WTC11 (cell line): ENCODE measurements around the gene RTBDN. TPM values are rescaled to one million over a fixed set of nuclear protein-coding genes. Genes with fewer than 3 reads are reported as not detected.

Experiments
- AR ChIP-seq: fragments of 250-450 bp; sonication (Bioruptor Pico); IDR thresholded peaks from 2 replicates; pipeline ENCODE4 v1.9.0; 2021; ENCODE audit warnings: mild to moderate bottlenecking
- ARID4B ChIP-seq: sonication (generic); formaldehyde crosslinking; IDR thresholded peaks from 2 replicates; pipeline ENCODE4 v1.8.0; 2023; ENCODE audit warnings: missing genetic modification reagents, mild to moderate bottlenecking, borderline replicate concordance
- ATF1 ChIP-seq: sonication (generic); formaldehyde crosslinking; IDR thresholded peaks from 2 replicates; pipeline ENCODE4 v1.8.1; 2023; ENCODE audit warnings: mild to moderate bottlenecking, moderate library complexity, missing genetic modification reagents
- CTCF ChIP-seq: fragments of 200-600 bp; IDR thresholded peaks from 2 replicates; pipeline ENCODE4 v1.8.0; 2022; ENCODE audit warnings: antibody characterized with exemption
- E2F4 ChIP-seq: sonication (generic); formaldehyde crosslinking; IDR thresholded peaks from 2 replicates; pipeline ENCODE4 v1.8.1; 2022; ENCODE audit warnings: low read depth, mild to moderate bottlenecking, moderate library complexity, missing genetic modification reagents, borderline replicate concordance
- ELF4 ChIP-seq: sonication (generic); formaldehyde crosslinking; IDR thresholded peaks from 2 replicates; pipeline ENCODE4 v1.8.1; 2022; ENCODE audit warnings: low read depth, mild to moderate bottlenecking, moderate library complexity, missing genetic modification reagents
- FOXJ3 ChIP-seq: sonication (generic); formaldehyde crosslinking; IDR thresholded peaks from 2 replicates; pipeline ENCODE4 v1.9.0; 2021; ENCODE audit warnings: missing genetic modification reagents, mild to moderate bottlenecking, borderline replicate concordance
- FOXK1 ChIP-seq: sonication (generic); formaldehyde crosslinking; IDR thresholded peaks from 2 replicates; pipeline ENCODE4 v1.8.0; 2022; ENCODE audit warnings: mild to moderate bottlenecking, moderate library complexity, missing genetic modification reagents
- HMGA2 ChIP-seq: fragments of 250-450 bp; sonication (Bioruptor Pico); IDR thresholded peaks from 2 replicates; pipeline ENCODE4 v1.4.0; 2021; ENCODE audit warnings: mild to moderate bottlenecking, moderate library complexity
- NR1H2 ChIP-seq: sonication (generic); formaldehyde crosslinking; IDR thresholded peaks from 2 replicates; pipeline ENCODE4 v1.9.0; 2021; ENCODE audit warnings: mild to moderate bottlenecking, moderate library complexity, missing genetic modification reagents
- PRDM15 ChIP-seq: sonication (generic); formaldehyde crosslinking; IDR thresholded peaks from 2 replicates; pipeline ENCODE4 v1.8.0; 2022; ENCODE audit warnings: missing genetic modification reagents
- PRRX2 ChIP-seq: fragments of 250-450 bp; sonication (Bioruptor Pico); IDR thresholded peaks from 2 replicates; pipeline ENCODE4 v1.8.0; 2021; ENCODE audit warnings: mild to moderate bottlenecking
- SOX15 ChIP-seq: fragments of 250-450 bp; sonication (Bioruptor Pico); IDR thresholded peaks from 2 replicates; pipeline ENCODE4 v1.9.0; 2021; ENCODE audit warnings: mild to moderate bottlenecking
- TCF7 ChIP-seq: sonication (generic); formaldehyde crosslinking; IDR thresholded peaks from 2 replicates; pipeline ENCODE4 v1.8.0; 2022; ENCODE audit warnings: mild to moderate bottlenecking, low read depth, missing genetic modification reagents, moderate library complexity
- TEAD1 ChIP-seq: sonication (generic); formaldehyde crosslinking; IDR thresholded peaks from 2 replicates; pipeline ENCODE4 v1.8.0; 2022; ENCODE audit warnings: mild to moderate bottlenecking, missing genetic modification reagents
- TEAD4 ChIP-seq: sonication (generic); formaldehyde crosslinking; IDR thresholded peaks from 2 replicates; pipeline ENCODE4 v1.8.0; 2022; ENCODE audit warnings: mild to moderate bottlenecking, missing genetic modification reagents
- ZBTB21 ChIP-seq: sonication (generic); formaldehyde crosslinking; IDR thresholded peaks from 2 replicates; pipeline ENCODE4 v1.8.1; 2023; ENCODE audit warnings: mild to moderate bottlenecking, missing genetic modification reagents, borderline replicate concordance
- ZNF416 ChIP-seq: fragments of 250-450 bp; sonication (Bioruptor Pico); IDR thresholded peaks from 2 replicates; pipeline ENCODE4 v1.9.0; 2021; ENCODE audit warnings: mild to moderate bottlenecking, inconsistent platforms
- ZNF512 ChIP-seq: sonication (generic); formaldehyde crosslinking; IDR thresholded peaks from 2 replicates; pipeline ENCODE4 v1.8.1; 2022; ENCODE audit warnings: missing genetic modification reagents, borderline replicate concordance
- ZNF671 ChIP-seq: fragments of 250-450 bp; sonication (Bioruptor Pico); IDR thresholded peaks from 2 replicates; pipeline ENCODE4 v1.8.0; 2021; ENCODE audit warnings: mild to moderate bottlenecking
- total RNA-seq: library from RNA; stranded (reverse); gene quantifications from 3 replicates; pipeline ENCODE4 v1.2.3, GENCODE V29; 2021

RTBDN gene
- total RNA-seq, 1 experiment from 2014 or later, result 2.4 TPM

- TF ChIP-seq ZNF512 (CRISPR knock-in tag), result no peak
- TF ChIP-seq PRRX2 (CRISPR knock-in tag), result no peak
- no peak for TF ChIP-seq AR
- peak; percentile 75; the same call in 1 of the 2 replicates for TF ChIP-seq ARID4B
- no peak for TF ChIP-seq ZBTB21 (CRISPR knock-in tag)
- TF ChIP-seq TCF7, result no peak
- peak; percentile 74 for TF ChIP-seq CTCF
- no peak for TF ChIP-seq NR1H2 (CRISPR knock-in tag)
- TF ChIP-seq FOXJ3 (CRISPR knock-in tag), result no peak
- peak; percentile 72 for TF ChIP-seq PRDM15 (CRISPR knock-in tag)
- TF ChIP-seq ATF1 (CRISPR knock-in tag), result no peak
- TF ChIP-seq TEAD1 (CRISPR knock-in tag), result 0 out of 2 replicates have a peak, but pooled peaks have one; percentile 15
- no peak for TF ChIP-seq SOX15 (CRISPR knock-in tag)
- no peak for TF ChIP-seq HMGA2
- TF ChIP-seq E2F4 (CRISPR knock-in tag), result no peak
- 0 out of 2 replicates have a peak, but pooled peaks have one; percentile 29 for TF ChIP-seq FOXK1 (CRISPR knock-in tag)
- TF ChIP-seq TEAD4 (CRISPR knock-in tag), result peak; percentile 15; the same call in 1 of the 2 replicates
- TF ChIP-seq ZNF416 (CRISPR knock-in tag), result no peak
- no peak for TF ChIP-seq ZNF671 (CRISPR knock-in tag)
- TF ChIP-seq ELF4 (CRISPR knock-in tag), result no peak
These were observed 57.0 kb downstream of the RTBDN start (continued) for GRCh38 chr19:12777217-12778016.
